ENCODE measurements around the gene TFEC. TPM values are rescaled to one million over a fixed set of nuclear protein-coding genes. Genes with fewer than 3 reads are reported as not detected.

Gene TFEC
- total RNA-seq, 3 donors from 2014 or later (not counting 1 experiment from before 2014, with no cell fraction given), result 0.92 to 1.7 (median 1.1) TPM

- no peak overlapping the region for H3K27ac Mint-ChIP-seq
- peaks cover 0 to 4% of the 10 kb centered on the region in 2 donors for H3K9me3 Mint-ChIP-seq
- Histone ChIP-seq H3K27ac (ENCODE audit: low read length) (no peak overlapping the region), H3K4me1 (ENCODE audit: control insufficient read depth, insufficient read depth, low read length) (no peaks in the 10 kb centered on the region), H3K9me3 (ENCODE audit: control insufficient read depth, insufficient read depth, low read length) (no peaks in the 10 kb centered on the region), H3K4me3 (ENCODE audit: low read length) (no peak overlapping the region), H3K27me3 (ENCODE audit: control insufficient read depth, insufficient read depth, low read length) (no peaks in the 10 kb centered on the region), H3K36me3 (ENCODE audit: control insufficient read depth, insufficient read depth, low read length) (no peaks in the 10 kb centered on the region)
- no peaks in the 10 kb centered on the region for H3K27me3 Mint-ChIP-seq (ENCODE audit: low read depth in 2 of 2)
- no peaks in the 10 kb centered on the region for H3K4me1 Mint-ChIP-seq
- intact Hi-C loops (cut with micrococcal nuclease), result no loop called here
- no peak overlapping the region for H3K4me3 Mint-ChIP-seq
- ATAC-seq, result no peak
- no peak for TF ChIP-seq CTCF (IDR thresholded peaks at IDR 0.05)
- H3K36me3 Mint-ChIP-seq, result no peaks in the 10 kb centered on the region
- no peak for DNase-seq
Measured at GRCh38 chr7:115971506-115971905, 59.1 kb downstream of the TFEC start.

GRCh38 chr7:115968596-115968995 is 62.0 kb downstream of the TFEC start:
- intact Hi-C loops (cut with micrococcal nuclease), result no loop called here
- Mint-ChIP-seq H3K4me1 (no peaks in the 10 kb centered on the region), H3K27ac (no peak overlapping the region), H3K9me3 (peaks cover 0 to 4% of the 10 kb centered on the region in 2 donors), H3K36me3 (no peaks in the 10 kb centered on the region), H3K4me3 (no peak overlapping the region), H3K27me3 (ENCODE audit: low read depth in 2 of 2) (no peaks in the 10 kb centered on the region)
- H3K27me3 ChIP-seq (ENCODE audit: control insufficient read depth, insufficient read depth, low read length), result no peaks in the 10 kb centered on the region
- no peak for TF ChIP-seq CTCF (IDR thresholded peaks at IDR 0.05)
- no peak for DNase-seq
- H3K4me1 ChIP-seq (ENCODE audit: control insufficient read depth, insufficient read depth, low read length), result no peaks in the 10 kb centered on the region
- ATAC-seq, result no peak
- H3K4me3 ChIP-seq (ENCODE audit: low read length), result no peak overlapping the region
- no peak overlapping the region for H3K27ac ChIP-seq (ENCODE audit: low read length)
- H3K36me3 ChIP-seq (ENCODE audit: control insufficient read depth, insufficient read depth, low read length), result no peaks in the 10 kb centered on the region
- H3K9me3 ChIP-seq (ENCODE audit: control insufficient read depth, insufficient read depth, low read length), result no peaks in the 10 kb centered on the region
- 90% methylated on average over 1 of the region's 1 CpG for whole genome bisulfite sequencing (ENCODE audit: insufficient coverage)

- Mint-ChIP-seq H3K27me3 (ENCODE audit: low read depth in 2 of 2) (no peaks in the 10 kb centered on the region), H3K36me3 (no peaks in the 10 kb centered on the region), H3K4me3 (no peak overlapping the region), H3K4me1 (no peaks in the 10 kb centered on the region), H3K27ac (no peak overlapping the region), H3K9me3 (peaks cover 0 to 4% of the 10 kb centered on the region in 2 donors)
- Histone ChIP-seq H3K4me1 (ENCODE audit: control insufficient read depth, insufficient read depth, low read length) (no peaks in the 10 kb centered on the region), H3K27me3 (ENCODE audit: control insufficient read depth, insufficient read depth, low read length) (no peaks in the 10 kb centered on the region), H3K9me3 (ENCODE audit: control insufficient read depth, insufficient read depth, low read length) (no peaks in the 10 kb centered on the region), H3K36me3 (ENCODE audit: control insufficient read depth, insufficient read depth, low read length) (no peaks in the 10 kb centered on the region), H3K4me3 (ENCODE audit: low read length) (no peak overlapping the region), H3K27ac (ENCODE audit: low read length) (no peak overlapping the region)
- DNase-seq, result no peak
- no peak for TF ChIP-seq CTCF (IDR thresholded peaks at IDR 0.05)
- intact Hi-C loops (cut with micrococcal nuclease), result no loop called here
- no CpG with 5 or more reads among the region's 1 CpG for WGBS (ENCODE audit: insufficient coverage)
- no peak for ATAC-seq
Measured at GRCh38 chr7:115968171-115968570, 62.4 kb downstream of the TFEC start.

GRCh38 chr7:115965796-115966475 is 64.6 kb downstream of the TFEC start:
- no peak for ATAC-seq
- Mint-ChIP-seq H3K36me3 (no peaks in the 10 kb centered on the region), H3K27me3 (ENCODE audit: low read depth in 2 of 2) (no peaks in the 10 kb centered on the region), H3K9me3 (peaks cover 0 to 4% of the 10 kb centered on the region in 2 donors), H3K4me1 (no peaks in the 10 kb centered on the region), H3K27ac (no peak overlapping the region), H3K4me3 (no peak overlapping the region)
- intact Hi-C loops (cut with micrococcal nuclease), result no loop called here
- Histone ChIP-seq H3K4me1 (ENCODE audit: control insufficient read depth, insufficient read depth, low read length) (no peaks in the 10 kb centered on the region), H3K27ac (ENCODE audit: low read length) (no peak overlapping the region), H3K9me3 (ENCODE audit: control insufficient read depth, insufficient read depth, low read length) (no peaks in the 10 kb centered on the region), H3K27me3 (ENCODE audit: control insufficient read depth, insufficient read depth, low read length) (no peaks in the 10 kb centered on the region), H3K4me3 (ENCODE audit: low read length) (no peak overlapping the region), H3K36me3 (ENCODE audit: control insufficient read depth, insufficient read depth, low read length) (no peaks in the 10 kb centered on the region)
- DNase-seq, result no peak
- 86% methylated on average over 3 of the region's 5 CpGs for WGBS (ENCODE audit: insufficient coverage)
- no peak for TF ChIP-seq CTCF (IDR thresholded peaks at IDR 0.05)
